K562 (cell line): ENCODE results near the gene SPSB1. TPM values are rescaled to one million over a fixed set of nuclear protein-coding genes. Genes with fewer than 3 reads are reported as not detected.

ENCODE experiments used
- polyA plus RNA-seq, 8 experiments: library from polyadenylated mRNA; depleted of rRNA in 4 of 8; stranded (reverse) in 5 of 8; unstranded in 3 of 8; fragments of >200 nt; fragmentation: Nextera tagmentation in 2 of 8; fragmentation: Illumina TruSeq in 1 of 8; extraction: Ambion mirVana in 2 of 8; extraction: Trizol in 1 of 8; gene quantifications; 2 replicates each; pipeline versions ENCODE4 v1.2.1 to v1.2.3, GENCODE V29; 2011 to 2014; ENCODE audit warnings: inconsistent platforms in 1 of 8, missing spikeins in 1 of 8
- total RNA-seq, 7 experiments: library from RNA; depleted of rRNA in 6 of 7; stranded (reverse); fragments of >200 nt in 6 of 7; fragmentation: Illumina TruSeq in 2 of 7; extraction: Trizol in 2 of 7; gene quantifications; 2 replicates each; pipeline versions ENCODE4 v1.2.1 to v1.2.3, GENCODE V29; 2011 to 2021; ENCODE audit warnings: low replicate concordance in 1 of 7

SPSB1 gene
- total and polyA plus RNA-seq, 9 of the 15 experiments (the other 6 are each of a cell fraction or from before 2014, with no cell fraction given): 0.06 to 0.35 (median 0.14) TPM; not detected in 6

Other genes starting within 250 kb of the SPSB1 start
- gene SLC2A5, start 223.3 kb upstream of the SPSB1 start, total RNA-seq (2014; rRNA removed): not detected in 2 replicates
- gene SLC2A5, start 223.3 kb upstream of the SPSB1 start, total RNA-seq (2014; rRNA removed; fragmentation: Illumina TruSeq; extraction: Trizol): not detected in 2 replicates
- gene SLC2A5, start 223.3 kb upstream of the SPSB1 start, total RNA-seq (2015; rRNA removed; fragmentation: Illumina TruSeq; extraction: Trizol): not detected in 2 replicates
- gene SLC2A5, start 223.3 kb upstream of the SPSB1 start, total RNA-seq (2021): 0.04 TPM in 1 of 2 replicates, not detected in the other
- gene SLC2A5, start 223.3 kb upstream of the SPSB1 start, polyA plus RNA-seq (2011; rRNA removed): 0.08 TPM in 1 of 2 replicates, not detected in the other
- not detected in 2 replicates for gene SLC2A5, start 223.3 kb upstream of the SPSB1 start, polyA plus RNA-seq (2014; fragmentation: Illumina TruSeq; extraction: Trizol)
- not detected for gene SLC2A5, start 223.3 kb upstream of the SPSB1 start, polyA plus RNA-seq (2014; fragmentation: Nextera tagmentation; extraction: Ambion mirVana)
- not detected in 2 replicates for gene SLC2A5, start 223.3 kb upstream of the SPSB1 start, polyA plus RNA-seq (2014; rRNA removed)
- 0.08 TPM in 1 of 2 replicates, not detected in the other for gene GPR157, start 163.8 kb upstream of the SPSB1 start, total RNA-seq (2014; rRNA removed)
- gene GPR157, start 163.8 kb upstream of the SPSB1 start, total RNA-seq (2014; rRNA removed; fragmentation: Illumina TruSeq; extraction: Trizol): 0.03 TPM in 1 of 2 replicates, not detected in the other
- 0.04 TPM in 2 replicates for gene GPR157, start 163.8 kb upstream of the SPSB1 start, total RNA-seq (2015; rRNA removed; fragmentation: Illumina TruSeq; extraction: Trizol)
- gene GPR157, start 163.8 kb upstream of the SPSB1 start, total RNA-seq (2021): 0.18 and 0.87 TPM in 2 replicates
- gene GPR157, start 163.8 kb upstream of the SPSB1 start, polyA plus RNA-seq (2011; rRNA removed): 0.04 TPM in 1 of 2 replicates, not detected in the other
- 0.03 and 0.04 TPM in 2 replicates for gene GPR157, start 163.8 kb upstream of the SPSB1 start, polyA plus RNA-seq (2014; fragmentation: Illumina TruSeq; extraction: Trizol)
- not detected for gene GPR157, start 163.8 kb upstream of the SPSB1 start, polyA plus RNA-seq (2014; fragmentation: Nextera tagmentation; extraction: Ambion mirVana)
- 0.01 and 0.05 TPM in 2 replicates for gene GPR157, start 163.8 kb upstream of the SPSB1 start, polyA plus RNA-seq (2014; rRNA removed)
- gene H6PD, start 58.1 kb upstream of the SPSB1 start, total RNA-seq (2014; rRNA removed): 1.0 and 1.5 TPM in 2 replicates
- 0.84 and 1.2 TPM in 2 replicates for gene H6PD, start 58.1 kb upstream of the SPSB1 start, total RNA-seq (2014; rRNA removed; fragmentation: Illumina TruSeq; extraction: Trizol)
- gene H6PD, start 58.1 kb upstream of the SPSB1 start, total RNA-seq (2015; rRNA removed; fragmentation: Illumina TruSeq; extraction: Trizol): 1.5 and 1.7 TPM in 2 replicates
- gene H6PD, start 58.1 kb upstream of the SPSB1 start, total RNA-seq (2021): 1.8 and 2.5 TPM in 2 replicates
- gene H6PD, start 58.1 kb upstream of the SPSB1 start, polyA plus RNA-seq (2011; rRNA removed): 0.82 and 1.9 TPM in 2 replicates
- gene H6PD, start 58.1 kb upstream of the SPSB1 start, polyA plus RNA-seq (2014; fragmentation: Illumina TruSeq; extraction: Trizol): 0.95 and 1.1 TPM in 2 replicates
- gene H6PD, start 58.1 kb upstream of the SPSB1 start, polyA plus RNA-seq (2014; fragmentation: Nextera tagmentation; extraction: Ambion mirVana): under 1 TPM; 0.04 to 0.08 TPM
- gene H6PD, start 58.1 kb upstream of the SPSB1 start, polyA plus RNA-seq (2014; rRNA removed): 1.1 and 1.2 TPM in 2 replicates
- gene SLC25A33, start 246.6 kb downstream of the SPSB1 start, total RNA-seq (2014; rRNA removed): 22.7 and 23.5 TPM in 2 replicates
- 23.5 and 24.2 TPM in 2 replicates for gene SLC25A33, start 246.6 kb downstream of the SPSB1 start, total RNA-seq (2014; rRNA removed; fragmentation: Illumina TruSeq; extraction: Trizol)
- 17.6 and 19.2 TPM in 2 replicates for gene SLC25A33, start 246.6 kb downstream of the SPSB1 start, total RNA-seq (2015; rRNA removed; fragmentation: Illumina TruSeq; extraction: Trizol)
- 20.7 and 20.9 TPM in 2 replicates for gene SLC25A33, start 246.6 kb downstream of the SPSB1 start, total RNA-seq (2021)
- 11.9 and 14.9 TPM in 2 replicates for gene SLC25A33, start 246.6 kb downstream of the SPSB1 start, polyA plus RNA-seq (2011; rRNA removed)
- gene SLC25A33, start 246.6 kb downstream of the SPSB1 start, polyA plus RNA-seq (2014; fragmentation: Illumina TruSeq; extraction: Trizol): 15.3 and 16.5 TPM in 2 replicates
- gene SLC25A33, start 246.6 kb downstream of the SPSB1 start, polyA plus RNA-seq (2014; fragmentation: Nextera tagmentation; extraction: Ambion mirVana): 1 to 10 TPM; 3.2 to 6.4 TPM
- 17.5 and 21.6 TPM in 2 replicates for gene SLC25A33, start 246.6 kb downstream of the SPSB1 start, polyA plus RNA-seq (2014; rRNA removed)